Bronchial epithelial cell (primary cell): ENCODE data around the gene TRERF1. TPM values are rescaled to one million over a fixed set of nuclear protein-coding genes. Genes with fewer than 3 reads are reported as not detected.

Experiments used
- DNase-seq: peaks from one replicate; pipeline ENCODE4 v3.0.0-alpha.2; 2010; ENCODE audit warnings: low read depth
- FAIRE-seq: peaks from 2 replicates; lab custom pipeline; 2011; peaks lifted over from hg19 to GRCh38; lab: Jason Lieb, UNC
- H3K27me3 ChIP-seq: 2 replicates; pipeline ENCODE4 v1.5.1; 2011; ENCODE audit warnings: low read length; ENCODE audit not compliant: control insufficient read depth, insufficient read depth
- H3K36me3 ChIP-seq: 2 replicates; pipeline ENCODE4 v1.5.1; 2011; ENCODE audit warnings: low read length; ENCODE audit not compliant: control insufficient read depth, insufficient read depth
- H3K4me3 ChIP-seq: 2 replicates; pipeline ENCODE4 v1.5.1; 2011; ENCODE audit warnings: mild to moderate bottlenecking, low read depth, low read length, control low read depth
- CTCF ChIP-seq: IDR thresholded peaks from 2 replicates; pipeline ENCODE4 v1.5.1; 2011; ENCODE audit warnings: mild to moderate bottlenecking, moderate library complexity, low read length, control low read depth, inconsistent platforms; ENCODE audit not compliant: insufficient read depth, severe bottlenecking
- total RNA-seq: library from RNA; depleted of rRNA; stranded (reverse); fragments of >200 nt; gene quantifications from 2 replicates; pipeline ENCODE4 v1.2.1, GENCODE V29; 2014

TRERF1 gene
- total RNA-seq, 1 donor from 2014 or later, result 1.8 TPM

- no peak for TF ChIP-seq CTCF
- no peak for DNase-seq
- Histone ChIP-seq H3K36me3 (peaks cover 6% of the 10 kb centered on the region), H3K4me3 (no peak overlapping the region), H3K27me3 (no peaks in the 10 kb centered on the region)
- no peak for FAIRE-seq
Observed at GRCh38 chr6:42229506-42230119, 222.1 kb downstream of the TRERF1 start.

GRCh38 chr6:42228305-42228704 lies 223.4 kb downstream of the TRERF1 start:
- FAIRE-seq (no peak), DNase-seq (no peak)
- no peak for TF ChIP-seq CTCF
- H3K27me3 ChIP-seq, result no peaks in the 10 kb centered on the region
- peaks cover 6% of the 10 kb centered on the region for H3K36me3 ChIP-seq
- H3K4me3 ChIP-seq, result no peak overlapping the region

GRCh38 chr6:42227173-42227850 lies 224.4 kb downstream of the TRERF1 start:
- no peaks in the 10 kb centered on the region for H3K27me3 ChIP-seq
- FAIRE-seq (no peak), DNase-seq (peak; percentile 49)
- peaks cover 6% of the 10 kb centered on the region for H3K36me3 ChIP-seq
- H3K4me3 ChIP-seq, result no peak overlapping the region
- no peak for TF ChIP-seq CTCF

GRCh38 chr6:42226645-42227143 lies 225.0 kb downstream of the TRERF1 start:
- no peaks in the 10 kb centered on the region for H3K27me3 ChIP-seq
- H3K36me3 ChIP-seq, result peaks cover 6% of the 10 kb centered on the region
- FAIRE-seq (peak; percentile 93), DNase-seq (peak; percentile 98)
- H3K4me3 ChIP-seq, result no peak overlapping the region
- TF ChIP-seq CTCF, result no peak

GRCh38 chr6:42226161-42226611 lies 225.5 kb downstream of the TRERF1 start:
- peaks cover 6% of the 10 kb centered on the region for H3K36me3 ChIP-seq
- TF ChIP-seq CTCF, result no peak
- DNase-seq (peak; percentile 60), FAIRE-seq (no peak)
- H3K4me3 ChIP-seq, result no peak overlapping the region
- H3K27me3 ChIP-seq, result no peaks in the 10 kb centered on the region
